ENCODE measurements around the gene STX2.

DNA sequence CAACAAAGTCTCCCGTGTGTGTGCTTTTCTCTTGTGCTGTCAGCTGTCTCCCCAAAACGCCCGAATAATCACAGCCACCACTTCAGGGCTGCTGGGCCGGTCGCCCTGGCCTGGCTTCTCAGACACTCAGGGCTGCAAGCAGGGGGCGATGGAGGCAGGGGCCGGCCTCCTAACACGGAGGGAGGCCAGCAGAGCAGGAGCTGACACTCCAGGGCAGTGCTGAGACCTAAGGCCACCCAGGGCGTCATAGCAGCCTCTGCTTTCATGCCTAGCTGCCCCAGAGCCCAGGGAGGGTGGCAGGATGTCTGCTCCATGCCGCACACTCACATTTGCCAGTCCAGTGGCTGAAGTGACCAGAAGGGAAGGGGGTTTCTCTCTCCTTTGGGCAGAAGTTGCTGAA, 25.6 kb downstream of the STX2 start:
- TF ChIP-seq, protein P1, sequence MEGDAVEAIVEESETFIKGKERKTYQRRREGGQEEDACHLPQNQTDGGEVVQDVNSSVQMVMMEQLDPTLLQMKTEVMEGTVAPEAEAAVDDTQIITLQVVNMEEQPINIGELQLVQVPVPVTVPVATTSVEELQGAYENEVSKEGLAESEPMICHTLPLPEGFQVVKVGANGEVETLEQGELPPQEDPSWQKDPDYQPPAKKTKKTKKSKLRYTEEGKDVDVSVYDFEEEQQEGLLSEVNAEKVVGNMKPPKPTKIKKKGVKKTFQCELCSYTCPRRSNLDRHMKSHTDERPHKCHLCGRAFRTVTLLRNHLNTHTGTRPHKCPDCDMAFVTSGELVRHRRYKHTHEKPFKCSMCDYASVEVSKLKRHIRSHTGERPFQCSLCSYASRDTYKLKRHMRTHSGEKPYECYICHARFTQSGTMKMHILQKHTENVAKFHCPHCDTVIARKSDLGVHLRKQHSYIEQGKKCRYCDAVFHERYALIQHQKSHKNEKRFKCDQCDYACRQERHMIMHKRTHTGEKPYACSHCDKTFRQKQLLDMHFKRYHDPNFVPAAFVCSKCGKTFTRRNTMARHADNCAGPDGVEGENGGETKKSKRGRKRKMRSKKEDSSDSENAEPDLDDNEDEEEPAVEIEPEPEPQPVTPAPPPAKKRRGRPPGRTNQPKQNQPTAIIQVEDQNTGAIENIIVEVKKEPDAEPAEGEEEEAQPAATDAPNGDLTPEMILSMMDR (IDR thresholded peaks at IDR 0.05) = no peak
- no peak for TF ChIP-seq POLR2A (IDR thresholded peaks at IDR 0.05)

Data from testis (tissue), 2 donors.